HG03108 (cell line): Measurements from ENCODE around the gene OLA1.

ENCODE experiments used
- ATAC-seq: cut with Tn5 transposase; IDR thresholded peaks from one replicate; pipeline ENCODE4 v1.9.1; 2021; ENCODE audit warnings: moderate library complexity; ENCODE audit not compliant: unreplicated experiment

Gene OLA1

DNA sequence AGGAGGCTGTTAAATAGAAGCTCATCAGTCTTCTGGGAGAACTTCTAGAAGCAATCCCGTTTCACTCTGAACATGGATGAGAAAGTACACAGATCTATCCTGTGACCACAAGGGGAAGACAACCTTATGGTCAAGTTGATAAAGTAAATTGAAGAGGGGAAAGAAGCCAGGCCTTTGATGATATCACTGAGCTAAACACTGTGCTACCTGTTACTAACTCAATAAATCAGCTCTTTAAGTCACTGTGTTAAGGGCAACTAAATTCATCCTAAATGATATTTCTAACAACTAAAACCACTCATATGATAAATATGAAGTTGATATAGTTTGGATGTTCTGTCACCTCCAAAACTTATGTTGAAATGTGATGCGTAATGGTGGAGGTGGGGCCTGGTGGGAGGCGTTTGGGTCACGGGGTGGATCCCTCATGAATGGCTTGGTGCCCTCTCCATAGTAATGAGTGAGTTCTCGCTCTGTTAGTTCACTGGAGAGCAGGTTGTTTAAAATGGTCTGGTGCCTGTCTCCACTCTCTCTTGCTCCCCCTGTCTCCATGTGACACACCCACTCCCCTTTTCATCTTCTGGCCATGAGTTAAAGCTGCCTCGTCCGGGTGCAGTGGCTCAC lies 23.6 kb downstream of the OLA1 start:
- ATAC-seq = no peak

DNA sequence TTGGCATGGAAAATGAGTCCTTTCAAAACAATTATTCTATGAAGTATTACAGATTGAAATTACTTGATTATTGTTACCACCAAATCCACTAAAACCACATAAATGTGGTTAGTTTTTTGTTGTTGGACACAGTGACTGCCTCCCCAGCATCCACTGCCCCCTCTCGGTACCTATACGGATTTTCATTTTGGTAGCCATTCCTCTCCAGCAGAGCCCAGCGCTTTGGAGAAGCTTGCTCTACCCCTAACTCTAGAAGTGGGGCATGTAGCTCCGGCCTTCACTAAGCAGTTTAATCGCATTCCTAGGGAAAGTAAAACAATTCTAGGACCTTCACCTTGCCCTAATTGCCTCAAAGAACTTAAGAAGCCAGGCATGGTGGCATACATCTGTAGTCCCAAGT lies 24.2 kb downstream of the OLA1 start:
- no peak for ATAC-seq

DNA sequence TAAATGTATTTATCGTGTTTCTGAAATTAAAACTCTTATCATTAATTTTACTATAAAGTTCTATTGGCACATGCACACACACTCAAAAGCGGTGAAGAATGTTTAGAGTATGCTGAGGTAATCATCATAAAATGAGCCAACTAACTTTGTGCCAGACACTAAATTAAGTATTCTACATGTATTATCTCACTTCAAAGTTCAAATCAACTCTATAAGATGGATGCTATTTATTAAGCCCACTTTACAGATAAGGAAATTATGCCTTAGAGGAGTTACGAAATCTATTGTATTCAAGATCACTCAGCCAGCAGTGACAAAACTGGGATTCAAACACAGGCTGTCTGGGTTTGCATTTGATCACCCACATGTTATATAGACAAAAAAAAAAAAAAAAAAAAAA lies 24.9 kb downstream of the OLA1 start:
- ATAC-seq = no peak

DNA sequence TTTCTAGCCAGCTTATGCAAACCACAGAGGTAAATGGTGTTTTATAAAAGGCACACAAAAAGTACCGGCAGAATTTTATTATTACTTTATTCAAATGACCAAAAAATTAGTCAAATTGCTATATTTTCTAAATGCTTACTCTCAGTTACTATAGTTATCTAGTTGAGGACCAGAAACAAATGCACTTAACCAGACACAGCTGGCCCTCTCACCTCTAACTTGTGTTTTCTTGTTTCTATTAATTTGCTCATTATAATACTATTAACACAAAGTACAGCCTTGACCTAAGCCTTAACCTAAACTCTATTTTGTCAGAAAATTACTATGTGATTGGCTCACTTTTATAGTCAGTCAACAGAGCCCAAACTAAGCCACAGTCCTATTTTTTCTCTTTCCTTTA lies 26.2 kb downstream of the OLA1 start:
- no peak for ATAC-seq

DNA sequence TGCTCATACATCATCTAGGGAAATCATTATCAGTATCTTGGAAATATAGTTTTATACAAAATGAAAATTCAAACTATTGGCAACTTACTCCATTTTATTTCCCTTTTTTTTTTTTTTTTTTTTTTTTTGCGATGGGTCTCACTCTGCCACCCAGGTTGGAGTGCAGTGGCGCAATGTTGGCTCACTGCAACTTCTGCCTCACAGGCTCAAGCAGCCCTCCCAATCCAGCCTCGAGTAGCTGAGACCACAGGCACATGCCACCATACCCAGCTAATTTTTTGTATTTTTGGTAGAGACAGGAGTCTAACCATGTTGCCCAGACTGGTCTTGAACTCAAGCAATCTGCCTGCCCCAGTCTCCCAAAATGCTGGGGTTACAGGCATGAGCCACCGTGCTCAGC lies 29.0 kb downstream of the OLA1 start:
- ATAC-seq = no peak

DNA sequence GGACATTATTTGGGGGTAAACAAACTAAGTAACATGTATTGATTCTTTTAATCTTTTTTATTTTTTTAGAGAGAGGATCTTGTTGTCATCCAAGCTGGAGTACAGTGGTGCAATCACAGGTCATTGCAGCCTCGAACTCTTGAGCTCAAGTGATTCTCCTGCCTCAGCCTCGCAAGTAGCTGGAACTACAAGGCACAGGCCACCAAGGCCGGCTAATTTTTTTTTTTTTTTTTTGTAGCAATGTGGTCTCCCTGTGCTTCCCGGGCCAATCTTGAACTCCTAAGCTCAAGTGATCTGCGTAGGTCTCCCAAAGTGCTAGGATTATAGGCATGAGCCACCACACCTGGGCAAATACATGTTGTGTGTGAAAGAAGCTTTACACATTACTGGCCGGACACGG lies 29.6 kb downstream of the OLA1 start:
- ATAC-seq = no peak

DNA sequence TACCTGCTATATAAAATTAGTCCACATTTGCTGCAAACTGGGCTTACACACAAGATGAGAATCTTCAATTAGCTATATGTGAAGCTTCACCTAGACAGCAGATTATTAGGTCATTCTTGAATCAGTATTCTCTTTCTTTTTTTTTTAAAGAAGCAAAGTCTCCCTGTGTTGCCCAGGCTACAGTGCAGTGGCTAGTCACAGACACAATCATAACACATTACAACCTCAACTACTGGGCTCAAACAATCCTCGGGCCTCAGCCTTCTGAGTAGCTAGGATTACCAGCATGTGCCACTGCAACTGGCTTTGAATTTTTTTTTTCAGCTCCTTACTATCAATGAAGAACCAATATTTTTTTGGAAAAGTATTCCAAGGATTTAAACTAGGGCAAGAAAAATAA lies 30.5 kb downstream of the OLA1 start:
- no peak for ATAC-seq

DNA sequence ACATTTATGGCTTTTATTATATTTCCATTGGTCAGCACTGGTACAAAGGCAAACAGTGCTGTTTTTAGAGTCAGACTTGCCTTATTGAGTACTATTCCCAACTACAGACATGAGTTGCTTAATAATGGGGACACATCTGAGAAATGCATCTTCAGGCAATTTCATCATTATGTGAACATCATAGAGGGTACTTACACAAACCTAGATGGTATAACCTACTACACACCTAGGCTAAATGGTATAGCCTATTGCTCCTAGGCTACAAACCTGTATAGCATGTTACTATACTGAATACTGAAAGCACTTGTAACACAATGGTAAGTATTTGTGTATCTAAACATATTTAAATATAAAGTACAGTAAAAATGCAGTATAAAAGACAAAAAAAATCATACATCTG lies 36.4 kb downstream of the OLA1 start:
- ATAC-seq = no peak

DNA sequence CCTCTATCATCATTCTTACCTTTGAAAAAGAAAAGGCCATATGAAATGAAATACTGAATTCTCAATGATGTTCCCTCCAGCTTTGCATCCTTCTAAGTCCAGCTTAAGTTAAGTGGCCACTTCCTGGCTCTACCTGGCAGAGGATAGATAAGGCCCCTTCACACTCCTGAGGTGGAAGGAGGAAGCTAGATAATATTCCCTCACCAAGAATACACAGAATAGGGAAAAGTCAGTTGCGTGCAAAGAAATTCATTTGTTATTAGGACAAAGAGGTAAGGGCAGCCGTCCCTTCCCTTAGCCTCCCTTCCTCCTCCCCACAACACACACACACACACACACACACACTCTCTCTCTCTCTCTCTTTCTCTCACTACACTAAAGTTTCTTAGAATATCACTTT lies 37.5 kb downstream of the OLA1 start:
- ATAC-seq = no peak

DNA sequence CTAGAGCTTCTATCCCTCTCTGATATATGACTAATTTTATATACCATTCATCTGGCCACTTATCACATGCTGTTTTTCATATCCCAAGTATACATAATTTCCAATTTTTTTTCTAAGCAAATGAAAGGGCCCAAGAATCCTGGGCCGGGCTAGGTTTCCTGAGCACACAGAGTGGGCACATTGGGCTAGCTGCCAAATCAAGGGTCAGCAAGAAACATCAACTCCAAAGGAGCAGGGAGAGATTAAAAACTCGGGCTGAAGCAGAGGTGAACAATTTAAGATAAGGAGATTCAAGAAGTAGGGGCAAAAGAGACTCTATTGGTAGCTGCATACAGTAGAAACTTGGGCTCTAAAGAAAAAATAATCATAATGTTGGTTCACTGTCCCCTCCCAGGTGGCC lies 39.0 kb downstream of the OLA1 start:
- ATAC-seq = no peak

DNA sequence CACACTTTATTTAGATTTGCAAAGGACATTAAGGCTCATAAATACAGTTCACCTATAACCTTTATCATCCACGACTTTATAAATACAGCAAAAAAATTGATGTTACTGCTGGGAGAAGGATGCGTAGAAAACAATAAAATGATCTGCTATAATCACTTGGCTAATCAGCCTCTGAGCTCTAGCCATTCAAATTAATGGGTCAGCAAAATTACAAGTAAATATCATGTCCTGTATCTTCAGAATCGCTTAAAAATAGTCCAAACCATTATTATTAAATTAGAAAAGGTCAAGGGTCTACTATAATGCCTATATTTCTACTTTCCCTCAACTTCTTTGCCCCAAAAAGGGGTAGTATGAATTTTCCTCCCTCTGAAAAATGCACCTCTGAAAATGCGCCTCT lies 40.3 kb downstream of the OLA1 start:
- no peak for ATAC-seq

DNA sequence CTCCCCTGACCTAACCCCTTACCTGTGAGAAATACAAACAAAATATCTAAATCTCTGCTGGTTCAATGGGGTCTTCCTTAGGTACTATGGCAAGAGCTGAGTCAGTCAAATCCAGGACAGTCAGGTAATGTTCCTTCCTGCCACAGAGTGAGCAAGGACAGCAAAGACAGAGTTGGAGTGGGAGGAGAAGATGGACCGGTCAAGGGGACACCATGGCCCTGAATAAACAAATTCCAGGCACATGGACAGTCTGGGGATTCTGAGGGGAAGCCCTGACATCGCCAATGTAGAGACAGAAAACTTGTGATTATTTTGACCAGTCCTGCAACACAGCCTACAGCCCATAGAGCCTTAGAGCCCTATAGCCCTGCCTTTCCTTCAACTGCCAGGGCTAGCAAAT lies 42.8 kb downstream of the OLA1 start:
- ATAC-seq = no peak

DNA sequence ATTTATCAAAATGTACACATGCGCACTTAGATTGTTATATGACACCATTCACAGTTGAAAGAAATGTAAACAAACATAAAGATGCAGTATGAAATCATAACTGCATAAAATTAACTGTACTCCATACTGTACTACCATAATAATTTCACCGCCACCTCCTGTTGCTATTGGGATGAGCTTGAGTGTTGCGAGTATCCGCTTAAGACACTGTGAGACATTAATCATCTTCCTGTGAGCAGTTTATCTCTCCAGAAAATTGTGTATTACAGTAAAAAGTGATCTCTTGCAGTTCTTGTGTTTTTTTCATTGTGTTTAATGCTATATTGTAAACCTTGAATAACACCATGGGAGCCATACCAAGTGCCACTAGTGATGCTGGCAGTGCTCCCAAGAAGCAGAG lies 46.1 kb downstream of the OLA1 start:
- no peak for ATAC-seq

DNA sequence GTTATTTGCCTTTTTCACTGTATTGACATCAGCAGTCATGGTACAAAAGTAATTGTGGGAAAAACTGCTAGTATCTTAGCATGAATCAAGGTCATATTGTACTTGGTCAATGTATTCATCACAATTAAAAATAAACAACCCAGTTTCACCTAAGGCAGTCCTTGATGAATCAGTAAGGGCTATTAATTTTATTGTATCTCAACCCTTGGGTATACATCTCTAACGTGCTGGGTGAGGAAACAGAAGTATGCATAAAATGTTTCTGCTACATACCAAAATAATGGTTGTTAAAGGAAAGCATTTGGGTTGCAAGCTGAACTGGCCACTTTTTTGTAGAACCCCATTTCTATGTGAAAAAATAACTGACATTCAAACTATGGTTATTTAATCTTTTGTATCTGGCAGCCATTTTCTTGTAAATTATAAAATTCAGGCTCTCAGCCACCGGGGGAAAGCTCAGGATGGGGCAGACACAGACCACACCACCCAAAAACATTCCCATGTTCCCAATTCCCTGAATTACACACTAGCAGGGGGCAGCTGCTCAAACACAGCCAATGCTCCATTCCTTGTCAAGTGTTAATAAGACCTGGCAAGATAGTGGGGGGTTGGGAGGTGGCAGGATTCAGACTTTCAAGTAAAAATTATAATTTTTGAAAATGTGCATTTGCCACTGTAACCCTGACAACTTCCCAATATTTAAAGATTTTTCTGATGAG lies 49.3 kb downstream of the OLA1 start:
- ATAC-seq = no peak

DNA sequence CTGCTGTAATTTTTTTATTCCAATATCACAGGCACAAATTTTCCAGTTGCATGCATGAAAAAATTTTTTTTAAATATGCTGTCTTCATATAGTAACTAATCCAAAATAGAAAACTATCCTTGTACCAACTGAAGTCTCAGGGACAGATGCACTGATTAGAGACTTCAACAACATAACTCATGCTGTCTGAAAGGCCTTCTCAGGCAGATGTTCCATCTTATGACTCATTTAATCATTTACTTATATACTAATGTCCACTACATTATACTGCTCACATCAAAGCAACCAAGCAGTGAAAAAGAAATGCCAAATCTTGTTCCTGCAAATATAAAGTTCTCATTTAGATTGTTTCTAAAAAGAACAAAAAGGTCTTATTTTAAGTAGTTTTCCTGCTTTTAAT lies 53.1 kb downstream of the OLA1 start:
- no peak for ATAC-seq

DNA sequence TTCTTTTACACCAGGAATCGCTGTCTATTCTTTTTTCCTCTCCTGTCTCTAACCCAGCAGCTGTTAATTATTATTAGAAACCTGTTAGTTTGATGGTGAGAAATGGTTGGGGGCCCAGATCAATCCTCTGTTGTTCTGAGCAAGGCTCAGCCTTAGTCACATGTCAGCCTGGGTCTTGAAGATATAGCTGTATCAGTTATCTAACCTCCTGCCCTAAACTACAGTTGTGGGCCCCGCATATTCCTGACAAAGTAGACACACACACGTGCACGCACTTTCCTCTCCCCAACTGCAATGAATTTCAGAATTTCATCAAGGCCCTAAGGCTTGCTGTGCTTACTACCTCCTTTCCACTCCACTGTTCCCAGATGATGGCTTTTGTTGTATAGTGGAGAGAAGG lies 54.6 kb downstream of the OLA1 start:
- ATAC-seq = no peak

DNA sequence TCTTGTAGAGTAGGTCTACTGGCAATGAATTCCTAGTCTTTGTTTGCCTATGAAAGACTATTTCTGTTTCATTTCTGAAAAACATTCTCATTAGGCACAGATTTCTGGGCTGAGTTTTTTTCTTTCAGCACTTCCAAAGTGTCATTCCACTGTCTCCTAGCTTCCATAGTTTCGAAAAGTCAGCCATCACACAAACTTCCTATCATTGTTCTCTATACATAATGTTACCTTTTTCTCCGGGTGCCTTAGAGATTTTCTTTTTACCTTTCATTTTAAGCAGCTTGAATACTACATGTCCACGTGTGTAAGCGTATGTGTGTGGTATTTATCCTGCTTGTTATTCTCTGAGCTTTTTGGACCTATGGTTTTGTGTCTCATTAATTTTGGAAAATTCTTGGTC lies 55.7 kb downstream of the OLA1 start:
- ATAC-seq = no peak

DNA sequence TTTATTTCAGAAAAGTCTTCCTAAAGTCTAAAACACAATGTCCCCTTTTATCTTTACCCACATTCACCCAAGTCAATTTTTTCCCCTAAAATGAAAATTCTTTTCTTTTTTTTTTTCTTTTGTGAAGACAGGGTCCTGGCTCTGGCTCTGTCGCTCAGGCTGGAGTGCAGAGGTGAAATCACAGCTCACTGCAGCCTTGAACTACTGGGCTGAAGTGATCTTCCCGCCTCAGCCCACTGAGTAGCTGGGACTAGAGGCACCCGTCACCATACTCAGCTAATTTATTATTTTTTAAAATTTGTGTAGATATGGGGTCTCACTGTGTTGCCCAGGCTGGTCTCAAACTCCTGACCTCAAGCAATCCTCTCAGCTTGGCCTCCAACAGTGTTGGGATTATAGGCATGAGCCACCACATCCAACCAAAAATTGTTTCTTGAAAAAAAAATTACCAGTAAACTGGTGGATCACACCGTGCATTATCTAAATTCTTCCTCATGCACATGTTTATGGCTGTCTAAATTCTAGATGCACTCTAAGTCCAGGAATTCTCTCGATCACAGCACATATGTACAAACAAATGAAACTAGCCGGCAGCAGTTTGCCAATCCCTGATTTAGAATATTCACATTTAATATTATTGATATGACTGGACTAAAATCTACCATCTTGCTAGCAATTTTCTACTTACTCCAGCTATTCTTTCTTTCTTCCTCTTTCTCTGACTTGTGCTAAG lies 56.8 kb downstream of the OLA1 start:
- no peak for ATAC-seq

DNA sequence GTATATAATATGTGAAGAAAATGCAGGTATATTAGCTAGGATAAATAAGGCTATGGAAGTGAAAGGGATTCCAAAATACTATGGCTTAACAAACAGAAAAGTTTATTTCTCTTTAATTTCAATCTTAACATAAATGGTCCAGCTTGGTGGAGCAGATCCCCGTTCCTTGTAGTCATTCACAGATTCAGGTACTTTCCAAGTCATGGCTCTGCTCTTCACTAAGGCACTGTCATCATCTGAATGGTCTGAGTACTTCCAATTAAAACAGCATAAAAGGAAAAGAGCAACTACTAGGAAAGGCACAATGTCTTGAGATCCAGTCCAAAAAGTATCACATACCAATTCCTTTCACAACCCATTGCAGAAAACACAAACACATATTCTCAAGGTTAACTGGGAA lies 63.4 kb downstream of the OLA1 start:
- ATAC-seq = no peak

DNA sequence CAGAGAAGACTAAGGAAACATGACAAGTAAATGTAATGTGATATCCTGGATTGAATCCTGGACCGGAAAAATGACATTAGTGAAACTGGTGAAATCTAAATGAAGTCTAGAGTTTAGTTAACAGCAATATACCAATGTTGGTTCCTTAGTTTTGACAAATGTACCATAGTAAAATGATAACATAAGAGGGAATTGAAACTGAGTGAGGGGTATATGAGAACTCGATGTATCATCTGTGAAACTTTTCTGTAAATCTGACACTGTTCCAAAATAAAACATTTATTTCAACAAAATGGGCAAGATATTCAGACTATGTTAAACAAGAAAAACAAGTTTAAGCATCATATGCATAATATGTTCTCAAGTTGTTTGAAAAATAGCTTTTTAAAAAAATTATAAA lies 63.8 kb downstream of the OLA1 start:
- no peak for ATAC-seq

DNA sequence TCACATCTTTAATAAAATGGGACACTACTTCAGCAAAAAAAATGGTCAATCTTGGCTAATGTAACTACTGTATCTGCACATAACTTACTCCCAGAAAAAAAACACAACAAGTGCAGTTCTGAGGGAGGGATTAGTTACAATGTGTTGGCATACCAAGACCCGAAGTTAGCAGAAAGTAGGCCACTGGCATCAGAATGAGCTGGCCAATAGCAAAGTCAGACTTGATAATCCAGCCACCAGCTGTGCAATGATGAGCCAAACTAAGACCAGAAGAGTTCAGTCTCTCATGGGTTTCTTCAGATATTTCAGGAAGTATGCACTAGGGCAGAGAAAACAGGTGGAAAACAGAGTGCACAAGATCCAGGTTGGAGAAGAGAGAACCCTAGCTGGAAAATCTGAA lies 65.3 kb downstream of the OLA1 start:
- ATAC-seq = no peak

DNA sequence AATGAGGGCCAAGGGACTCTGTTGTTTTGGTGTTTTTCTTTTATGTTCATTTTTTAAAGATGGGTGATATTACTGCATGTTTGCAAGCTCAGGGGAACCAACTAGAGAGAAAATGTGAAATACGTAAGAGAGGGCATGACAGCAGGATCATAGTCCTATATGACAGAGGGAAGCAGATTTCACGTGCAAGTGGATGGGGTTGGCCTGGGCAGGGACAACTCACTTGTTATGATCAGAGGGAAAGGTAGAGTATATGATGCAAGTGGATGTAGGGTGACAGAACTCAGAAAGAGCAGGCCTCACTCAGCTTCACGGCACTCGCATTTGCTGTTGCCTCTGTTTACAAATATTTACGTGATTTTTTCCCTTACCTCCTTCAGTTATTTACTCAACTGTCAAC lies 67.0 kb downstream of the OLA1 start:
- no peak for ATAC-seq
